Activated B cell treated with CpG ODN at 0.5 μM for 24 hours (primary cell): ENCODE results near the gene SCN4B. TPM values are rescaled to one million over a fixed set of nuclear protein-coding genes. Genes with fewer than 3 reads are reported as not detected.

Experiments used
- ATAC-seq: fragments of 200-7000 bp; cut with Tn5 transposase; one replicate; pipeline ENCODE4 v1.10.0; 2021; ENCODE audit warnings: low read depth, mild to moderate bottlenecking, moderate library complexity
- CTCF ChIA-PET: fragments of 350-600 bp; sonication (Branson Sonifier 250); formaldehyde crosslinking; loops from one replicate; lab custom pipeline; 2021; ENCODE audit warnings: antibody characterized with exemption; lab: Charles Lee
- POLR2A ChIA-PET: fragments of 350-600 bp; sonication (Branson Sonifier 250); formaldehyde crosslinking; loops from one replicate; lab custom pipeline; 2021; ENCODE audit warnings: antibody characterized with exemption; lab: Charles Lee
- DNase-seq: peaks from one replicate; pipeline ENCODE4 v3.0.0; 2022
- H3K27ac Mint-ChIP-seq: one replicate; pipeline ENCODE4 v1.8.0; 2020; ENCODE audit warnings: mixed read lengths
- H3K27me3 Mint-ChIP-seq: one replicate; pipeline ENCODE4 v1.8.0; 2021; ENCODE audit warnings: mixed read lengths
- H3K36me3 Mint-ChIP-seq: one replicate; pipeline ENCODE4 v1.8.0; 2021; ENCODE audit warnings: low read depth, mixed read lengths
- H3K4me1 Mint-ChIP-seq: one replicate; pipeline ENCODE4 v1.8.0; 2021; ENCODE audit warnings: mixed read lengths
- H3K4me3 Mint-ChIP-seq: one replicate; pipeline ENCODE4 v1.8.0; 2020; ENCODE audit warnings: mild to moderate bottlenecking, mixed read lengths
- H3K9me3 Mint-ChIP-seq: one replicate; pipeline ENCODE4 v1.8.0; 2020; ENCODE audit warnings: mixed read lengths
- intact Hi-C: fragments of 100-400 bp; cut with micrococcal nuclease; formaldehyde crosslinking; loops from one replicate; pipeline ENCODE4 v1.15.1; 2024
- total RNA-seq: library from RNA; stranded (reverse); gene quantifications from 2 replicates; pipeline ENCODE4 v1.2.3, GENCODE V29; 2022
- TF ChIP-seq, protein P1 (sequence below): fragments of 200-600 bp; IDR thresholded peaks from one replicate; pipeline ENCODE4 v1.8.0; 2022; ENCODE audit warnings: antibody characterized with exemption, mild to moderate bottlenecking

Gene SCN4B
- total RNA-seq, 1 donor from 2014 or later, result not detected

DNA sequence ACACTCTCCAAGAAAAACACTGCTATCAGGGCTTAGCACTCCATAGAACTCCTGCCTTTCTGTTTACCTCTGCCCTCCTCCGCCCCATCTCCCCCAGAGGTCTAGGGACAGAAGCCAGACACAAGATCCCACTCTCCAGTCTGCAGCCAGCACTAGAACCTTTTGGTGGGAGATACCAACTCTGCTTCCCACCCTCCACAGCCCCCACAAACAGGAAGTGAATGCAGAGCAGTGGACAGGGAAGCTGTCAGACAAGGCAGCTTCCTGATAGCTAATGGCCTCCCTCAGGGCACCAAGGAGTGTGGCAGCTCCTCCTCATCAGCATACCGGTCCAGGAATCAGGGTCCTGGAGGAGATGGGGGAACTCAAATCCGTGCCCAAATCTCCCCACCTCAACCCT is 5.1 kb downstream of the SCN4B start:
- H3K27me3 Mint-ChIP-seq, result peaks cover 66% of the 10 kb centered on the region
- no peaks in the 10 kb centered on the region for H3K36me3 Mint-ChIP-seq
- CTCF ChIA-PET, result interaction anchor here (1.0 kb wide), 1 partner anchor 25 kb away, joined by 3 read pairs; no protein-coding TSS in a partner anchor
- peaks cover 5% of the 10 kb centered on the region for H3K4me1 Mint-ChIP-seq
- peak overlapping the region; percentile 13 for H3K4me3 Mint-ChIP-seq
- DNase-seq, result no peak
- H3K27ac Mint-ChIP-seq, result no peak overlapping the region
- POLR2A ChIA-PET, result no interaction called here
- TF ChIP-seq, protein P1, sequence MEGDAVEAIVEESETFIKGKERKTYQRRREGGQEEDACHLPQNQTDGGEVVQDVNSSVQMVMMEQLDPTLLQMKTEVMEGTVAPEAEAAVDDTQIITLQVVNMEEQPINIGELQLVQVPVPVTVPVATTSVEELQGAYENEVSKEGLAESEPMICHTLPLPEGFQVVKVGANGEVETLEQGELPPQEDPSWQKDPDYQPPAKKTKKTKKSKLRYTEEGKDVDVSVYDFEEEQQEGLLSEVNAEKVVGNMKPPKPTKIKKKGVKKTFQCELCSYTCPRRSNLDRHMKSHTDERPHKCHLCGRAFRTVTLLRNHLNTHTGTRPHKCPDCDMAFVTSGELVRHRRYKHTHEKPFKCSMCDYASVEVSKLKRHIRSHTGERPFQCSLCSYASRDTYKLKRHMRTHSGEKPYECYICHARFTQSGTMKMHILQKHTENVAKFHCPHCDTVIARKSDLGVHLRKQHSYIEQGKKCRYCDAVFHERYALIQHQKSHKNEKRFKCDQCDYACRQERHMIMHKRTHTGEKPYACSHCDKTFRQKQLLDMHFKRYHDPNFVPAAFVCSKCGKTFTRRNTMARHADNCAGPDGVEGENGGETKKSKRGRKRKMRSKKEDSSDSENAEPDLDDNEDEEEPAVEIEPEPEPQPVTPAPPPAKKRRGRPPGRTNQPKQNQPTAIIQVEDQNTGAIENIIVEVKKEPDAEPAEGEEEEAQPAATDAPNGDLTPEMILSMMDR, result no peak
- ATAC-seq, result no peak
- no peaks in the 10 kb centered on the region for H3K9me3 Mint-ChIP-seq
- intact Hi-C loops, result loop anchor here (5.0 kb wide), 1 partner anchor 420 kb away; the partner anchor contains the start of gene IFT46

DNA sequence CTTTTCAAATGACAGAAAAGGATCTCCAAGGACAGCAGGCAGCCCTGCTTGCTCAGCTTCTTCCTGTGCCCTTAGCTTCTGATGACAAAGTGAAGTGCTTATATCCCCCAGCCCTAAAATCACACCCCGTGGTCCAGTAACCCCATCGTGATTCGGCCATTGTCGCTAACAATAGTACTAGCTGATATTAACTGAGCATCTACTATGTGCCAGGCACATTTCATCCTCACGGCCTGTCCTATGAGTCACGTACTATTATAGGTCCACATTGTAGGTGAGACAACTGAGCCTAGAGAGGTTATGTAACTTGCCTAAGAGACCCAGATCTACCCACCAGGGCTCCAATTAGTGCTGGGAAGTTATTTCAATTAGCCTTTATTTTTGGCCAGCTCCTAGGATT is 6.1 kb downstream of the SCN4B start:
- ATAC-seq (no peak), DNase-seq (no peak)
- Mint-ChIP-seq H3K9me3 (no peaks in the 10 kb centered on the region), H3K27me3 (peaks cover 72% of the 10 kb centered on the region), H3K36me3 (no peaks in the 10 kb centered on the region), H3K4me1 (peaks cover 5% of the 10 kb centered on the region), H3K4me3 (peak overlapping the region; percentile 76), H3K27ac (no peak overlapping the region)
- intact Hi-C loops, result loop anchor here (5.0 kb wide), 1 partner anchor 421 kb away; the partner anchor contains the start of gene IFT46
- TF ChIP-seq, protein P1, result no peak
- ChIA-PET POLR2A (no interaction called here), CTCF (interaction anchor here (1.3 to 5.1 kb wide), 2 partner anchors 24 to 342 kb away, joined by 4 to 46 read pairs; no protein-coding TSS in a partner anchor)

DNA sequence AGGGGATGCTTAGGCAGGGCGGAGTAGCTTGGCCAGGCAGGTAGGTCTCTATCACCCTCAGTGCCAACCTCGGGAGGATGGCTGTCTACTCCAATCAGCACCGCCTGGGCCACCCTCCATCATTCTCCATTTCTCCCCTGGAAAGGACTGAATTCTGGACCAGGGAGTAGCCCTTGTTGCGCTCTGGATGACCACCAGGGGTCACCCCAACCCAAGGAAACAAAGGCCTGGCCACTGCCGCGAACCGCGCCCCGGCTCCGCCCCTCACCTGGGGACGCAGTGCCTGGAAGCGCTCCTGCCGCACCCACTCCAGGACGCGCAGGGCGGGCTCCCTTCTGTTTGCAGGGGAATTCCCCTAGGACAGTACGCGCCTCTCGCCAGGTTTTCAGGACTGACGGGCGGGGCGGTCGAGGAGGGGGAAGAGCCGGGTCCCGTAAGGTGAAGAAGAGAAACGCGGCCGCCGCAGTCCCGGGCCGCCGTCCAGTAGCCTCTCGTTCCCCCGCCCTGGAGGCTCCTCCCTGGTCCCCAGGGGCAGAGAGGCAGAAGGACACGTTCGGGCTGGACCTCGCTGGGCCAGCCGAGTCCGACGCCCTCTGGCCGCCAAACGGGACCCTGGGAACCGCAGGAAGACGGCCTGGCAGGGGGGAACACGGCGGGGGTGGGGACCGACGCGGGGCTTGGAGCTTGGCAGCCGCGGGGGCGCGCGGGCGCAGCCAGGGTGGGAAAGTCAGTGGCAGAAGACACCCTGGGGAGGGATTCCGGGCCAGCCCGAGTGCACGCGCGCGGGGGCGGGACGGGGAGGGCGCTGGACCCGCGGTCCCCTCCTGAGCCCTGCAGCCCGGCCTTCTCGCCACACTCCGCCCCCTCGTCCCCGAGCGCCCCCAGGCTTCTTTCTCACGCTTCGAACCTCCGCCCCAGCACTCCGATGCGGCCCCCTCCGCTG is 7.1 kb downstream of the SCN4B start:
- Mint-ChIP-seq H3K4me3 (peak overlapping the region; percentile 82), H3K9me3 (no peaks in the 10 kb centered on the region), H3K36me3 (no peaks in the 10 kb centered on the region), H3K4me1 (peaks cover 5% of the 10 kb centered on the region), H3K27ac (no peak overlapping the region), H3K27me3 (peaks cover 68% of the 10 kb centered on the region)
- ChIA-PET POLR2A (no interaction called here), CTCF (interaction anchor here (1.3 to 5.1 kb wide), 5 partner anchors 25 to 464 kb away, joined by 4 to 46 read pairs (median 4); no protein-coding TSS in a partner anchor)
- ATAC-seq, result peak; percentile 99
- peak; percentile 74 for DNase-seq
- intact Hi-C loops, result loop anchor here (1.0 to 5.0 kb wide), 9 partner anchors 26 to 545 kb away; partner anchors contain the start of genes IFT46 and UBE4A
- TF ChIP-seq, protein P1, result no peak

DNA sequence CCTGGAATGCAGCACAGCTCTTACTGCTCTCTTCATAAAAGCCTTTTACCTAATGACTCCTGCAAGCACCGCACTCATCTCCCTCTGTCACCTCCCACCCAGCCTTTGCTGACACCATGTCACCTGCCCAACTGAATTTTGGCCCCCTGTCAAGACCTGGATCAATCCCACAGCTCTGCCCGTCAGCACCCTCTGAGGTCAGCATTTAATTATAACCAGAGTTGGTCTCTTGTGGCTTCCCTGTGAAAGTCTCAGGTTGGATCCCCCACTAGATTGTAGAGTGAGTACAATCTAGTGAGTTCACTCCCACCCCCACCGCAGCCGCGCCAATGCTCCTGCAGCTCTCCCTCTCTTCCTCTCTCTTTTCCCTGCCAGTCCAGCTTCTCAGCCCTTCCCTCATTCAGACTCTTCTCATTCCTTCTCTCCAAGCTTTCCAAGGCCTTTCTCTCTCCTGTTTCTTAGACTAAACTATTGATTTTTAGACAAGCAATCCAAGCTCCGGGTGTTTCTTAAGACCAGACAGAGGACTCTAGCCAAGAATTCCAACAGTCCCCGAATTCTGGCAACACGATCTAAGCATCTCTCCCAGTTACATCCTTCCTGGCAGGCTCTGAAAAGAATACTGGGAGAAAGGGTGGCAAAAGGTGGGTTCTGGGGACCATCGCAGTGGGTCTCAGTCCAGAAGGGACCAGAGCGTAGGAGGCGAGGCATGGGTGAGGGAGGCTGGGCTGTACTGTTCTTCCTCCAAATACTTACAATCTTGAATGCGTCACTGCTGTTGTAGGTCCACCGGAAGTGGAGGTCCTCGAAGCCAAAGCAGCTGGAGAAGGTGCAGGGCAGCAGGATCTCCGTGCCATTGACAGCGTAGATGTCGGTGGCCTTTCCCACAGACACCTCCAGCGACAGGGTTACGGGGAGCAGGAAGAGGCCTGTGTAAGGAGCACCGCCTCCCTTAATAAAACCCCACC is 8.0 kb downstream of the SCN4B start:
- H3K9me3 Mint-ChIP-seq, result no peaks in the 10 kb centered on the region
- no peaks in the 10 kb centered on the region for H3K36me3 Mint-ChIP-seq
- H3K27ac Mint-ChIP-seq, result no peak overlapping the region
- no peak overlapping the region for H3K4me3 Mint-ChIP-seq
- DNase-seq (no peak), ATAC-seq (no peak)
- H3K27me3 Mint-ChIP-seq, result peaks cover 67% of the 10 kb centered on the region
- TF ChIP-seq, protein P1, result no peak
- ChIA-PET POLR2A (no interaction called here), CTCF (interaction anchor here (0.6 to 5.1 kb wide), 6 partner anchors 11 to 465 kb away, joined by 3 to 46 read pairs (median 4); no protein-coding TSS in a partner anchor)
- peaks cover 5% of the 10 kb centered on the region for H3K4me1 Mint-ChIP-seq
- intact Hi-C loops, result loop anchor here (1.0 to 5.0 kb wide), 9 partner anchors 27 to 546 kb away; partner anchors contain the start of genes IFT46 and UBE4A
